Smooth muscle cell (in vitro differentiated cells): ENCODE measurements around the gene POLR2A. TPM values are rescaled to one million over a fixed set of nuclear protein-coding genes. Genes with fewer than 3 reads are reported as not detected.

Source experiments
- DNase-seq: peaks from one replicate; lab custom pipeline; 2025; ENCODE audit not compliant: unreplicated experiment; lab: John Stamatoyannopoulos, UW
- H2AFZ ChIP-seq: fragments of 200-600 bp; sonication (generic); 2 replicates; pipeline ENCODE4 v1.6.0; 2016; ENCODE audit warnings: antibody characterized with exemption, low read depth, mild to moderate bottlenecking
- H3F3A ChIP-seq: fragments of 200-600 bp; sonication (generic); 2 replicates; pipeline ENCODE4 v1.6.0; 2017; ENCODE audit warnings: antibody characterized with exemption, low read depth
- H3K27ac ChIP-seq: fragments of 200-600 bp; sonication (generic); 2 replicates; pipeline ENCODE4 v1.5.1; 2016; ENCODE audit warnings: low read depth, mild to moderate bottlenecking
- H3K27me3 ChIP-seq: fragments of 200-600 bp; sonication (generic); 2 replicates; pipeline ENCODE4 v1.6.1; 2016; ENCODE audit warnings: low read depth, mild to moderate bottlenecking
- H3K36me3 ChIP-seq: fragments of 200-600 bp; sonication (generic); 2 replicates; pipeline ENCODE4 v1.5.1; 2016; ENCODE audit warnings: low read depth
- H3K4me1 ChIP-seq: fragments of 200-600 bp; sonication (generic); 2 replicates; pipeline ENCODE4 v1.5.1; 2016; ENCODE audit warnings: low read depth
- H3K4me2 ChIP-seq: fragments of 200-600 bp; sonication (generic); 2 replicates; pipeline ENCODE4 v1.6.0; 2016; ENCODE audit warnings: mild to moderate bottlenecking
- H3K4me3 ChIP-seq: fragments of 200-600 bp; sonication (generic); 2 replicates; pipeline ENCODE4 v1.5.1; 2016; ENCODE audit warnings: mild to moderate bottlenecking
- H3K79me2 ChIP-seq: fragments of 200-600 bp; sonication (generic); 2 replicates; pipeline ENCODE4 v1.6.0; 2016; ENCODE audit warnings: low read depth, mild to moderate bottlenecking
- H3K9ac ChIP-seq: fragments of 200-600 bp; sonication (generic); 2 replicates; pipeline ENCODE4 v1.6.0; 2016; ENCODE audit warnings: low read depth
- H3K9me3 ChIP-seq: fragments of 200-600 bp; sonication (generic); replicated peaks from 2 replicates; pipeline ENCODE4 v1.5.1; 2016; ENCODE audit warnings: low read depth
- H4K20me1 ChIP-seq: fragments of 200-600 bp; sonication (generic); 2 replicates; pipeline ENCODE4 v1.6.0; 2016; ENCODE audit warnings: low read depth
- CTCF ChIP-seq: fragments of 200-600 bp; sonication (generic); IDR thresholded peaks from 2 replicates; pipeline ENCODE4 v1.5.1; 2017; ENCODE audit warnings: borderline replicate concordance, mild to moderate bottlenecking, antibody characterized with exemption; ENCODE audit not compliant: insufficient read depth, poor library complexity, severe bottlenecking
- WGBS: methylation state at CpG from one replicate; pipeline ENCODE4 v1.1.7; 2016; ENCODE audit warnings: low lambda C conversion rate; 5-methylcytosine and 5-hydroxymethylcytosine counted together
- polyA plus RNA-seq: library from polyadenylated mRNA; unstranded; fragments of >200 nt; fragmentation: Nextera tagmentation; extraction: Ambion mirVana; gene quantifications from 2 replicates; pipeline ENCODE4 v1.2.1, GENCODE V29; 2016
- total RNA-seq: library from RNA; depleted of rRNA; stranded (reverse); fragments of >200 nt; gene quantifications from 2 replicates; pipeline ENCODE4 v1.2.3, GENCODE V29; 2014

The POLR2A gene
- total and polyA plus RNA-seq, 2 experiments from 2014 or later, result 72.0 to 80.2 TPM

GRCh38 chr17:7530023-7530900 is 46.1 kb downstream of the POLR2A start:
- Histone ChIP-seq H3K9ac (no peak overlapping the region), H3F3A (no peaks in the 10 kb centered on the region), H3K4me3 (no peak overlapping the region), H3K27me3 (no peaks in the 10 kb centered on the region), H3K4me2 (no peak overlapping the region), H3K4me1 (no peaks in the 10 kb centered on the region), H3K36me3 (peaks cover 3% of the 10 kb centered on the region), H3K79me2 (no peaks in the 10 kb centered on the region), H3K27ac (no peak overlapping the region), H3K9me3 (peaks cover 4% of the 10 kb centered on the region), H4K20me1 (no peaks in the 10 kb centered on the region), H2AFZ (no peak overlapping the region)
- WGBS, result 82% methylated on average over 6 of the region's 6 CpGs
- TF ChIP-seq CTCF, result no peak
- no peak for DNase-seq

GRCh38 chr17:7538050-7538449 is 53.9 kb downstream of the POLR2A start:
- no peaks in the 10 kb centered on the region for H3K9me3 ChIP-seq
- H3K4me2 ChIP-seq, result no peak overlapping the region
- DNase-seq, result no peak
- WGBS, result 66% methylated on average over 3 of the region's 3 CpGs
- no peaks in the 10 kb centered on the region for H4K20me1 ChIP-seq
- no peak for TF ChIP-seq CTCF
- H3K4me1 ChIP-seq, result no peaks in the 10 kb centered on the region
- no peaks in the 10 kb centered on the region for H3K27me3 ChIP-seq
- no peaks in the 10 kb centered on the region for H3F3A ChIP-seq
- H3K36me3 ChIP-seq, result no peaks in the 10 kb centered on the region
- H3K79me2 ChIP-seq, result no peaks in the 10 kb centered on the region
- no peak overlapping the region for H3K27ac ChIP-seq
- no peak overlapping the region for H2AFZ ChIP-seq
- H3K4me3 ChIP-seq, result no peak overlapping the region
- H3K9ac ChIP-seq, result no peak overlapping the region

GRCh38 chr17:7538891-7539545 is 54.9 kb downstream of the POLR2A start:
- H3K9ac ChIP-seq, result no peak overlapping the region
- no peaks in the 10 kb centered on the region for H3K4me1 ChIP-seq
- no peak for DNase-seq
- H3K4me3 ChIP-seq, result no peak overlapping the region
- H3K36me3 ChIP-seq, result no peaks in the 10 kb centered on the region
- peak overlapping the region; percentile 38 for H3K4me2 ChIP-seq
- H3K79me2 ChIP-seq, result no peaks in the 10 kb centered on the region
- 56% methylated on average over 11 of the region's 11 CpGs for WGBS
- no peak for TF ChIP-seq CTCF
- peak overlapping the region; percentile 43 for H3K27ac ChIP-seq
- no peaks in the 10 kb centered on the region for H3F3A ChIP-seq
- no peaks in the 10 kb centered on the region for H4K20me1 ChIP-seq
- H2AFZ ChIP-seq, result no peak overlapping the region
- no peaks in the 10 kb centered on the region for H3K9me3 ChIP-seq
- no peaks in the 10 kb centered on the region for H3K27me3 ChIP-seq
